Tibial nerve (tissue), 4 donors: ENCODE data around the gene EYS. TPM values are rescaled to one million over a fixed set of nuclear protein-coding genes. Genes with fewer than 3 reads are reported as not detected.

Source experiments
- DNase-seq, 2 donors: peaks; one replicate each; pipeline ENCODE4 v3.0.0-alpha.2; 2019; ENCODE audit warnings: low spot score in 2 of 2
- H3K27ac ChIP-seq, 4 donors: fragments of 200-600 bp; sonication (generic) in 3 of 4; one replicate each; pipeline ENCODE4 v1.5.1; 2017 to 2019; ENCODE audit warnings: mild to moderate bottlenecking in 1 of 4
- H3K27me3 ChIP-seq, 2 donors: fragments of 200-600 bp; sonication (generic) in 1 of 2; one replicate each; pipeline versions ENCODE4 v1.5.1 to v1.6.0; 2017 to 2019
- H3K36me3 ChIP-seq, 3 donors: fragments of 200-600 bp; sonication (generic); one replicate each; pipeline ENCODE4 v1.5.1; 2018 to 2019
- H3K4me1 ChIP-seq, 4 donors: fragments of 200-600 bp; sonication (generic) in 3 of 4; one replicate each; pipeline ENCODE4 v1.5.1; 2017 to 2019
- H3K4me3 ChIP-seq, 4 donors: fragments of 200-600 bp; sonication (generic) in 3 of 4; one replicate each; pipeline ENCODE4 v1.5.1; 2017 to 2019; ENCODE audit warnings: mild to moderate bottlenecking in 1 of 4, moderate library complexity in 1 of 4
- H3K9me3 ChIP-seq, 4 donors: fragments of 200-600 bp; sonication (generic) in 3 of 4; one replicate each; pipeline ENCODE4 v1.5.1; 2017 to 2019
- EP300 ChIP-seq, 2 donors: sonication (generic); formaldehyde crosslinking; IDR thresholded peaks; one replicate each; pipeline ENCODE4 v1.6.1; 2017; ENCODE audit warnings: antibody characterized with exemption in 2 of 2, mild to moderate bottlenecking in 1 of 2
- POLR2A ChIP-seq, 2 donors: fragments of 450-650 bp; IDR thresholded peaks; one replicate each; pipeline ENCODE4 v1.6.1; 2017; ENCODE audit warnings: antibody characterized with exemption in 2 of 2, mild to moderate bottlenecking in 2 of 2, moderate library complexity in 2 of 2
- WGBS, 2 donors: methylation state at CpG; one replicate each; pipeline ENCODE4 v1.1.5; 2018; 5-methylcytosine and 5-hydroxymethylcytosine counted together
- total RNA-seq, 4 donors: library from RNA; depleted of rRNA; stranded (reverse); fragments of >200 nt; gene quantifications; one replicate each; pipeline ENCODE4 v1.1.0, GENCODE V29; 2016
- TF ChIP-seq, protein P1 (sequence below), 5 experiments: fragments of 200-600 bp in 3 of 5; fragments of 450-650 bp in 2 of 5; sonication (generic) in 3 of 5; IDR thresholded peaks; one replicate each; pipeline ENCODE4 v1.5.1; 2016 to 2019; ENCODE audit warnings: antibody characterized with exemption in 5 of 5, mild to moderate bottlenecking in 3 of 5, moderate library complexity in 2 of 5

The EYS gene
- total RNA-seq, 4 donors from 2014 or later = under 0.01 to 4.5 (median 0.39) TPM; not detected in 1

DNA sequence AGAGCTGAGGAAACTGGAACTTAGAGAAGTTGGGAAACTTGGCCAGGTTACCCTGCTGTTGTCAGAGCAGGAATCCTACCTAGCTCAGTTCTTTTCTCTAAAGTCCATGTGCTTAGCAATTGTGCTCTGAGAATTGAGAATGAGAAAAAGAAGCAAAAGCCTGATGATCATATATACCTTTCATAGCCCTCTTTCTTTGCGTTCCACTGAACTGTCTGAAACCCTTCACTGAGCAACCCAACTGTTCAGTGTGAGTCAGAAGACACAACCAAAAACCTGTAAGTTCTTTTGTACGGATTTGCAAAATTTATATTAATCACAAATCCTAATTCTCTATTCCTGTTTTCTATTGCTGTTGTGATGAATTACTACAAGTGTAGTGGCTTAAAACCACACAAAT, 1990.9 kb downstream of the EYS start:
- no peaks in the 10 kb centered on the region for H3K9me3 ChIP-seq
- no peak for TF ChIP-seq EP300 (IDR thresholded peaks at IDR 0.05)
- no peak for TF ChIP-seq POLR2A (IDR thresholded peaks at IDR 0.05)
- TF ChIP-seq, protein P1, sequence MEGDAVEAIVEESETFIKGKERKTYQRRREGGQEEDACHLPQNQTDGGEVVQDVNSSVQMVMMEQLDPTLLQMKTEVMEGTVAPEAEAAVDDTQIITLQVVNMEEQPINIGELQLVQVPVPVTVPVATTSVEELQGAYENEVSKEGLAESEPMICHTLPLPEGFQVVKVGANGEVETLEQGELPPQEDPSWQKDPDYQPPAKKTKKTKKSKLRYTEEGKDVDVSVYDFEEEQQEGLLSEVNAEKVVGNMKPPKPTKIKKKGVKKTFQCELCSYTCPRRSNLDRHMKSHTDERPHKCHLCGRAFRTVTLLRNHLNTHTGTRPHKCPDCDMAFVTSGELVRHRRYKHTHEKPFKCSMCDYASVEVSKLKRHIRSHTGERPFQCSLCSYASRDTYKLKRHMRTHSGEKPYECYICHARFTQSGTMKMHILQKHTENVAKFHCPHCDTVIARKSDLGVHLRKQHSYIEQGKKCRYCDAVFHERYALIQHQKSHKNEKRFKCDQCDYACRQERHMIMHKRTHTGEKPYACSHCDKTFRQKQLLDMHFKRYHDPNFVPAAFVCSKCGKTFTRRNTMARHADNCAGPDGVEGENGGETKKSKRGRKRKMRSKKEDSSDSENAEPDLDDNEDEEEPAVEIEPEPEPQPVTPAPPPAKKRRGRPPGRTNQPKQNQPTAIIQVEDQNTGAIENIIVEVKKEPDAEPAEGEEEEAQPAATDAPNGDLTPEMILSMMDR (IDR thresholded peaks at IDR 0.05) = no peak
- no peaks in the 10 kb centered on the region for H3K4me1 ChIP-seq
- H3K36me3 ChIP-seq = peaks cover 0 to 37% (median 14%) of the 10 kb centered on the region in 3 donors
- no peak overlapping the region for H3K4me3 ChIP-seq
- H3K27me3 ChIP-seq = no peaks in the 10 kb centered on the region
- no peak overlapping the region for H3K27ac ChIP-seq
- DNase-seq = no peak
- 98 to 100% methylated on average over 2 of the region's 2 CpGs for WGBS, 2 donors

DNA sequence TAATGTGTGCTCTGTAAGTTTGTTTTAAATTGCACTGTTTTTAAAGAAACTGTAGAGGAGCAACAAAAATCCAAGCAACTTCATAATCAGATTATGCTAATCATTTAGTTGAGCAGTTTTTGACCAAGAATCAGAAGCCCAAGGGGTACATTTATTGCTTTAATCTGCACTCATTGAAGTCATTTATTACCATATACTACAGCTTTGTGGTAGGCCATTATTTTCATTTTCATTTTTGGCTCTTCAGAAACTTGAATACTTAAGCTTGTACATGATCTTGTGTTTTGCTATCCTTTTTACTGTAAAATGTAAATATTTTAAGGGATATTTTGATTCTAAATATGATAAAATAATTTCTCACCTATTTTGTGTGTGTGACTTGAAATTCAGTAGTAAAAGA, 1992.9 kb downstream of the EYS start:
- H3K36me3 ChIP-seq = peaks cover 0 to 57% (median 14%) of the 10 kb centered on the region in 3 donors
- H3K9me3 ChIP-seq = no peaks in the 10 kb centered on the region
- TF ChIP-seq POLR2A (IDR thresholded peaks at IDR 0.05) (no peak), EP300 (IDR thresholded peaks at IDR 0.05) (no peak)
- TF ChIP-seq, protein P1 (IDR thresholded peaks at IDR 0.05) = no peak
- no peaks in the 10 kb centered on the region for H3K27me3 ChIP-seq
- H3K4me3 ChIP-seq = no peak overlapping the region
- no peak overlapping the region for H3K27ac ChIP-seq
- H3K4me1 ChIP-seq = no peaks in the 10 kb centered on the region
- DNase-seq = no peak

DNA sequence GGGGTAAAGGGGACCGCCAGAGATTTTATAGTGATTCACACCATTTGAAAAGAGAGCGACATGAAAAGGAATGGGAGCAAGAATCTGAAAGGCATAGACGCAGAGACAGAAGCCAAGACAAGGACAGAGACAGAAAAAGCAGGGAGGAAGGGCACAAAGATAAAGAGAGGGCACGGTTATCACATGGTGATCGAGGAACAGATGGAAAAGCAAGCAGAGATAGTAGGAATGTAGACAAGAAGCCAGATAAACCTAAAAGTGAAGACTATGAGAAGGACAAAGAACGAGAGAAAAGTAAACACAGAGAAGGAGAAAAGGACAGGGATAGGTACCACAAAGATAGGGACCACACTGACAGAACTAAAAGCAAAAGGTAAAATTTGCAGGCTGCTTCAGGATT, 1993.7 kb downstream of the EYS start:
- no peak for DNase-seq
- Histone ChIP-seq H3K9me3 (no peaks in the 10 kb centered on the region), H3K4me3 (no peak overlapping the region), H3K36me3 (peaks cover 0 to 64% (median 14%) of the 10 kb centered on the region in 3 donors), H3K4me1 (no peaks in the 10 kb centered on the region), H3K27ac (no peak overlapping the region), H3K27me3 (no peaks in the 10 kb centered on the region)
- 95 to 99% methylated on average over 6 of the region's 6 CpGs for WGBS, 2 donors
- TF ChIP-seq, protein P1 (IDR thresholded peaks at IDR 0.05) = no peak
- TF ChIP-seq POLR2A (IDR thresholded peaks at IDR 0.05) (no peak), EP300 (IDR thresholded peaks at IDR 0.05) (peak in 1 of 2 donors; percentile 14)

DNA sequence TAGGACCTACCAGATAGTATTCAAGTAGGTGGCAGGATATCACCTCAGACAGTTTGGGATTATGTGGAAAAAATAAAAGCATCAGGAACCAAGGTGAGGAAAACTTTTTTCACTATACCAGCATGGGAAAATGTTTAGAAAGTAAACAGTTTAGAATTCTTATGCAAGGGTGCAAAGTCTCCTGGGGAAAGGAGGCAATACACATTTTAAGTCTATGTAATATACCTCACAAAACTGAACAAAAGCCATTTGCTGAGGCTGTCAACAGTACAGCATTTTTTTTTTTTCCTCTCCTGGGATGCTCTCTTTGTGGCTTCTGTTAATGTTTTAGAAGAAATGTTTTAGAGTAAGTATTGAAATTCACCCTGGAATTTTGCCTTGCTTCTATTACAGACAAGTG, 1997.9 kb downstream of the EYS start:
- TF ChIP-seq POLR2A (IDR thresholded peaks at IDR 0.05) (no peak), EP300 (IDR thresholded peaks at IDR 0.05) (no peak)
- TF ChIP-seq, protein P1 (IDR thresholded peaks at IDR 0.05) = no peak
- Histone ChIP-seq H3K9me3 (no peaks in the 10 kb centered on the region), H3K27me3 (no peaks in the 10 kb centered on the region), H3K4me3 (no peak overlapping the region), H3K4me1 (peaks cover 0 to 10% (median 0%) of the 10 kb centered on the region in 4 donors), H3K36me3 (peaks cover 0 to 88% (median 18%) of the 10 kb centered on the region in 3 donors), H3K27ac (no peak overlapping the region)
- DNase-seq = no peak

GRCh38 chr6:63708631-63709030, 1998.4 kb downstream of the EYS start:
- Histone ChIP-seq H3K27ac (no peak overlapping the region), H3K27me3 (no peaks in the 10 kb centered on the region), H3K4me3 (no peak overlapping the region), H3K36me3 (peaks cover 0 to 91% (median 18%) of the 10 kb centered on the region in 3 donors), H3K9me3 (no peaks in the 10 kb centered on the region), H3K4me1 (peaks cover 0 to 10% (median 0%) of the 10 kb centered on the region in 4 donors)
- TF ChIP-seq, protein P1 (IDR thresholded peaks at IDR 0.05) = no peak
- TF ChIP-seq EP300 (IDR thresholded peaks at IDR 0.05) (no peak), POLR2A (IDR thresholded peaks at IDR 0.05) (no peak)
- no peak for DNase-seq
- 91 to 94% methylated on average over 1 of the region's 1 CpG for WGBS, 2 donors
